Right ventricle myocardium superior (tissue), 1 donor: Measurements from ENCODE around the gene ETV3L. TPM values are rescaled to one million over a fixed set of nuclear protein-coding genes. Genes with fewer than 3 reads are reported as not detected.
A peak's percentile ranks its signal among the peaks of the same experiment; 100 is the strongest.
"Not testable (repeated sequence)": the region's sequence is repeated elsewhere in the genome, so short reads cannot be mapped to it uniquely, and the experiment has no call there.

Experiments used
- ATAC-seq: fragments of 200-7000 bp; cut with Tn5 transposase; one replicate; pipeline ENCODE4 v1.9.1; 2020; ENCODE audit warnings: mild to moderate bottlenecking; ENCODE audit not compliant: poor library complexity
- DNase-seq: peaks from one replicate; pipeline ENCODE4 v3.0.0-alpha.2; 2020
- intact Hi-C: fragments of 100-400 bp; cut with DNase I; formaldehyde crosslinking; loops from one replicate; pipeline ENCODE4 v1.11.2; 2022
- total RNA-seq: library from RNA; stranded (reverse); fragmentation: NEBNext Ultra II Directional; extraction: Animal tissue kit (Norgen Biotek cat#: 25700); gene quantifications from one replicate; pipeline ENCODE4 v1.2.1, GENCODE V29; 2021
- donor health status: DM: no; HTN: yes; CAD: no; lungs with severe emphysema.

The ETV3L gene
- total RNA-seq, 1 donor from 2014 or later, result not detected

- ATAC-seq, result no peak
- intact Hi-C loops, result no loop called here
- no peak for DNase-seq
These were observed 10.4 kb upstream of the ETV3L start for GRCh38 chr1:157110003-157110402.

DNA sequence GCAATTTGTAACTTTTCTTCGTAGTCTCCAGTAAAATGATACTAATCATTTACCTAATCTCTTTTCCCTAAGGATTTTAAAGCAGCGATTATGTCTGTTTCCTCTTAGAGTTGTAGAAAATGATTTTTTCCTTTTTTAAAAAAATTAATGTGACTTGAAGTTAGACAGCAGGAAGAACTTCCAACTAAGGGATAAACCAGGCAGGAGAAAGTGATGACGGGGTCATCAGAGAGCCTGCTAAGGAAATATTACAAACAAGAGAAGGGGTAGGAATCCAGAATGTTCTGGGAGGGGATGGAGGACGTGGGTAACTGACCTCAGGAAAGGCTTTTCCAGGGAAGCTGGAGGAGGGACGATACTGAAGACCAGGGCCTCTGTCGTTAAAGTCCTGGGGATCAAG lies 8.8 kb upstream of the ETV3L start:
- ATAC-seq (no peak), DNase-seq (no peak)
- intact Hi-C loops, result no loop called here

GRCh38 chr1:157107702-157108101 lies 8.1 kb upstream of the ETV3L start:
- no peak for DNase-seq
- intact Hi-C loops, result no loop called here
- ATAC-seq, result no peak

DNA sequence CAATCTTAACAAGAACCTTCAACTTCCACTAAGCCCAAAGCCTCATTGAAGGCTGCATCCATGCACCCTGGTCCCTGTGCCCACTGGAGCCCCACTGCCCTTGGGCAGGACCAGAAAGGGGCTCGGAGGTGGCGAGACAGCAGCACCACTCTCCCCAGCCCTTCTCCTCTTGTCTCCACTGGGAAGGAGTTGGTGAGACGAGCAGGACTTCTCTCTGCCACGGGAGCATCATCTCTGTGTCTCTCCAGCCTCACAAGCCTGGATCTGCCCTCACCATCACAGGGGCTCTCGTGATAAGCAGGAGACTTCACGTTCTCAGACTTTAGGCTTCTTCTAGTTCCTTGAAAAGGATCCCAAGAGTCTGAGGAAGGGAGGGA lies 7.2 kb upstream of the ETV3L start:
- intact Hi-C loops, result no loop called here
- DNase-seq (no peak), ATAC-seq (no peak)

GRCh38 chr1:157105988-157106812 lies 6.6 kb upstream of the ETV3L start:
- intact Hi-C loops, result no loop called here
- no peak for DNase-seq
- ATAC-seq, result peak; percentile 66

DNA sequence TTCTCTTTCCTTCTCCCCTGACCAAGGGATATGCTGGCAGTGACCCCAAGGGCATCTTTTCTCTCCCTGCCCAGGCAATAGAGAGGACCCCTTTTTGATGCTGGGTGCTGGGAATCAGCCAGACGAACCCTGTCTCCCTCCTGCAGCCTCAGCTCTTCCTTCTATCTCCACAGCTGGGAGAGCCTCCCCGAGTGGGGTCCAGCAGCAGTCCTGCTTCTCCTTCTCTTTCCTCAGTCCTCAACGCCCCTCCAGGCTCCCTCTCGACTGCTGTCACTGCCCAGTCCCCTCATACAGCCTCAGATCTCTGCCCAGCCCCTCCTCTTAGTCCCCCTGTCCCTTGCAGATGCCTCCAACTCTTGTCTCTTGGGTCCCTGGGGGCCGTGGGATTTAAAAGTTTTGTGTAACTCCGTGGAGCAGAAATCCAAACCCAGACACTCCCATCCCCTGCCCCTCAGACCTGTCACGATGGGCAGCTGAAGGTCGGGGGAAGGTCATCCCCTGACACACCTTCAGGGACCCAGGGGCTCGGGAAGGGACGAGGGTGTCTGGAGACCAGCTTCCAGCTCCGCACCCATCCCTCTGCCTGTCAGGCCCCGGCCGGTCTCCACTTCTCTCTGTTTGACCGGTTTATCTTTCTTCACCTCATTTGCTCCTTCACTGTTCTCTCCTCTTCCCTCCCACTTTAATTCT lies 5.8 kb upstream of the ETV3L start:
- no peak for DNase-seq
- intact Hi-C loops, result no loop called here
- no peak for ATAC-seq

- DNase-seq (no peak), ATAC-seq (no peak)
- intact Hi-C loops, result no loop called here
These were observed 5.1 kb upstream of the ETV3L start for GRCh38 chr1:157104598-157105293.

DNA sequence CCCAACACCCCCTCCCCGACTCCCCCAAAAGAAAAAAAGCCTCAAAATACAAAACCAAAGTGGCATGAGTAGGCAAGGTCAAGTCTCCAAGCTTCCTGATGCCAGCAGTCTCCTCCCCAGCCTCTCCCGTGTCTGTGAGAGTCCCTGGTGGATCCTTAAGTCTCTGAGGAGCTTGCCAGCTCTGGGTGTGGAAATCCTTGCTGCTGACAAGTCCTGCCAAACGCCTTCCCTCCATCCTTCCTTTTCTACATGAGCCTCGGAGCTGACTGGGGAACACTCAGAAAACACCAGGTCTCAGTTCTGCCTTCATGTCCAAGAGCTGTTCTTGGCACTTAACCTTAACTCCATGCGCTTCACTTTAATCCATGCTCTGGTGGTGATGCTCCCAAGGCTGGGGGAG lies 3.7 kb upstream of the ETV3L start:
- DNase-seq (no peak), ATAC-seq (no peak)
- intact Hi-C loops, result no loop called here

- no peak for DNase-seq
- ATAC-seq, result no peak
- intact Hi-C loops, result no loop called here
These were observed 1.5 kb upstream of the ETV3L start for GRCh38 chr1:157101149-157101548.

- intact Hi-C loops, ATAC-seq, DNase-seq: not testable (repeated sequence)
These were observed 498 bp downstream of the ETV3L start for GRCh38 chr1:157098987-157099632.

- no peak for ATAC-seq
- intact Hi-C loops, result no loop called here
- no peak for DNase-seq
These were observed 1.1 kb downstream of the ETV3L start for GRCh38 chr1:157098519-157098918.

DNA sequence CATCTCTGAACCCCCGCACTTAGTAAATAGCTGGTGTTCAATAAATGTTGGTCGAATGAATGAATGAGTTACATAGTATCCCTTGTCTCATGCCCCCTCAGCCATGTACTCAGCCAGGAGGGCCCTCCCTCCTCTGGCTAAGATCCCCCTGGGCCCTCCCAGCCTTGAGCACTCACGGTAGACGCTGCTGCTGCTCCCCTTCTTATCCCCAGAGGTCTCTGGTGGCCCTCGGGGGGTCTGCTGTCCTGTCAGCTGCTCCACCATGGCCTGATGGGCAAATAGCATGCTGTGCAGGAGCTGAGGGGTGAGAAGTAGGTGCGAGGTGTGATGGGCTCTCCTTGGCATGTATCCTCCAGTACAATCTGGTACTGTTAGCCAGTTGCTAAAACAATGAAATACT lies 1.9 kb downstream of the ETV3L start:
- ATAC-seq (no peak), DNase-seq (no peak)
- intact Hi-C loops, result no loop called here

- DNase-seq (no peak), ATAC-seq (no peak)
- intact Hi-C loops, result no loop called here
These were observed 2.7 kb downstream of the ETV3L start for GRCh38 chr1:157096881-157097280.

GRCh38 chr1:157095551-157095950 lies 4.1 kb downstream of the ETV3L start:
- intact Hi-C loops, result no loop called here
- no peak for DNase-seq
- ATAC-seq, result no peak

- intact Hi-C loops, result no loop called here
- DNase-seq (no peak), ATAC-seq (no peak)
These were observed 4.5 kb downstream of the ETV3L start for GRCh38 chr1:157095091-157095490.

- DNase-seq (peak; percentile 80), ATAC-seq (peak; percentile 65)
- intact Hi-C loops, result no loop called here
These were observed 6.8 kb downstream of the ETV3L start for GRCh38 chr1:157092831-157093230.

- intact Hi-C loops, result no loop called here
- no peak for ATAC-seq
- DNase-seq, result no peak
These were observed 7.8 kb downstream of the ETV3L start for GRCh38 chr1:157091668-157092273.

- DNase-seq (no peak), ATAC-seq (no peak)
- intact Hi-C loops, result no loop called here
These were observed 8.4 kb downstream of the ETV3L start for GRCh38 chr1:157091186-157091585.

- ATAC-seq, result no peak
These were observed 8.8 kb downstream of the ETV3L start for GRCh38 chr1:157090771-157091170.

More at GRCh38 chr1:157090771-157091170, 8.8 kb downstream of the ETV3L start:
- DNase-seq, result no peak
- intact Hi-C loops, result loop anchor here (1.0 kb wide), 1 partner anchor 66 kb away; no protein-coding TSS in a partner anchor
